GM12891 (cell line): ENCODE results near the gene ARMC8.

Experiments
- DNase-seq: peaks from one replicate; pipeline ENCODE4 v3.0.0; 2011; ENCODE audit warnings: low spot score; ENCODE audit not compliant: insufficient read length
- FAIRE-seq: peaks from 2 replicates; lab custom pipeline; 2011; peaks lifted over from hg19 to GRCh38; lab: Jason Lieb, UNC
- PAX5 ChIP-seq: IDR thresholded peaks from 2 replicates; pipeline ENCODE4 v1.6.1; 2011; ENCODE audit warnings: low read length, moderate library complexity, mild to moderate bottlenecking; ENCODE audit not compliant: insufficient read depth, severe bottlenecking
- POLR2A ChIP-seq: IDR thresholded peaks from 2 replicates; pipeline ENCODE4 v1.6.1; 2011; ENCODE audit warnings: low read depth, low read length, control low read depth
- POLR2AphosphoS5 ChIP-seq: IDR thresholded peaks from 2 replicates; pipeline ENCODE4 v1.6.1; 2011; ENCODE audit warnings: low read depth, low read length, control low read depth
- POU2F2 ChIP-seq: IDR thresholded peaks from 2 replicates; pipeline ENCODE4 v1.6.1; 2011; ENCODE audit warnings: low read depth, mild to moderate bottlenecking, control low read depth, low read length, moderate library complexity
- SPI1 ChIP-seq: IDR thresholded peaks from 2 replicates; pipeline ENCODE4 v1.6.1; 2011; ENCODE audit warnings: low read depth, low read length, control low read depth
- TAF1 ChIP-seq: IDR thresholded peaks from 2 replicates; pipeline ENCODE4 v1.6.1; 2011; ENCODE audit warnings: low read depth, low read length, control low read depth

The ARMC8 gene

GRCh38 chr3:138331143-138331894 lies 144.2 kb downstream of the ARMC8 start:
- DNase-seq: no peak
- no peak for TF ChIP-seq PAX5
- TF ChIP-seq POU2F2: no peak
- TF ChIP-seq POLR2AphosphoS5: no peak
- no peak for TF ChIP-seq TAF1
- TF ChIP-seq SPI1: no peak
- TF ChIP-seq POLR2A: no peak
- peak; percentile 48 for FAIRE-seq

GRCh38 chr3:138332472-138333073 lies 145.5 kb downstream of the ARMC8 start:
- DNase-seq: no peak
- no peak for FAIRE-seq
- TF ChIP-seq POLR2A (no peak), PAX5 (no peak), SPI1 (no peak), POLR2AphosphoS5 (no peak), TAF1 (no peak), POU2F2 (no peak)

- DNase-seq (no peak), FAIRE-seq (no peak)
- TF ChIP-seq PAX5 (no peak), POU2F2 (no peak), POLR2A (no peak), TAF1 (no peak), POLR2AphosphoS5 (no peak), SPI1 (no peak)
Observed at GRCh38 chr3:138334608-138335007, 147.5 kb downstream of the ARMC8 start.

- no peak for FAIRE-seq
- no peak for DNase-seq
- TF ChIP-seq POU2F2: no peak
- TF ChIP-seq TAF1: no peak
- no peak for TF ChIP-seq POLR2A
- no peak for TF ChIP-seq PAX5
- no peak for TF ChIP-seq POLR2AphosphoS5
- TF ChIP-seq SPI1: no peak
Observed at GRCh38 chr3:138336454-138336999, 149.4 kb downstream of the ARMC8 start.

GRCh38 chr3:138338244-138338643 lies 151.1 kb downstream of the ARMC8 start:
- no peak for FAIRE-seq

GRCh38 chr3:138338811-138339210 lies 151.7 kb downstream of the ARMC8 start:
- FAIRE-seq (no peak), DNase-seq (no peak)
- TF ChIP-seq TAF1: no peak
- TF ChIP-seq SPI1: no peak
- TF ChIP-seq POLR2AphosphoS5: no peak
- TF ChIP-seq POU2F2: no peak
- TF ChIP-seq PAX5: no peak
- TF ChIP-seq POLR2A: no peak

More at GRCh38 chr3:138338244-138338643, 151.1 kb downstream of the ARMC8 start:
- TF ChIP-seq PAX5 (no peak), SPI1 (no peak), TAF1 (no peak), POU2F2 (no peak), POLR2AphosphoS5 (no peak), POLR2A (no peak)
- no peak for DNase-seq

- no peak for DNase-seq
- no peak for FAIRE-seq
- TF ChIP-seq POLR2AphosphoS5: no peak
- no peak for TF ChIP-seq TAF1
- no peak for TF ChIP-seq POLR2A
- TF ChIP-seq PAX5: no peak
- TF ChIP-seq SPI1: no peak
- no peak for TF ChIP-seq POU2F2
Observed at GRCh38 chr3:138340511-138340910, 153.4 kb downstream of the ARMC8 start.

GRCh38 chr3:138344754-138345153 lies 157.7 kb downstream of the ARMC8 start:
- DNase-seq (no peak), FAIRE-seq (no peak)
- TF ChIP-seq SPI1 (no peak), TAF1 (no peak), POLR2A (no peak), POU2F2 (no peak), PAX5 (no peak), POLR2AphosphoS5 (no peak)
